ENCODE measurements around the gene NATD1.

GRCh38 chr17:21298056-21298982 is 45.1 kb upstream of the NATD1 start:
- TF ChIP-seq POLR2AphosphoS5 (IDR thresholded peaks at IDR 0.05; ENCODE audit: borderline replicate concordance, low read depth, low read length) (no peak), FOXP2 (optimal IDR thresholded peaks at IDR 0.05; ENCODE audit: control extremely low read depth, extremely low read length, insufficient read depth) (no peak), EZH2 (IDR thresholded peaks at IDR 0.05) (no peak)

Data from SK-N-MC (cell line).